GM21529 (cell line): Measurements from ENCODE around the gene UPF1.
"Not testable (repeated sequence)": the region's sequence is repeated elsewhere in the genome, so short reads cannot be mapped to it uniquely, and the experiment has no call there.

Source experiments
- ATAC-seq: cut with Tn5 transposase; IDR thresholded peaks from one replicate; pipeline ENCODE4 v1.9.1; 2021; ENCODE audit not compliant: unreplicated experiment

UPF1 gene

DNA sequence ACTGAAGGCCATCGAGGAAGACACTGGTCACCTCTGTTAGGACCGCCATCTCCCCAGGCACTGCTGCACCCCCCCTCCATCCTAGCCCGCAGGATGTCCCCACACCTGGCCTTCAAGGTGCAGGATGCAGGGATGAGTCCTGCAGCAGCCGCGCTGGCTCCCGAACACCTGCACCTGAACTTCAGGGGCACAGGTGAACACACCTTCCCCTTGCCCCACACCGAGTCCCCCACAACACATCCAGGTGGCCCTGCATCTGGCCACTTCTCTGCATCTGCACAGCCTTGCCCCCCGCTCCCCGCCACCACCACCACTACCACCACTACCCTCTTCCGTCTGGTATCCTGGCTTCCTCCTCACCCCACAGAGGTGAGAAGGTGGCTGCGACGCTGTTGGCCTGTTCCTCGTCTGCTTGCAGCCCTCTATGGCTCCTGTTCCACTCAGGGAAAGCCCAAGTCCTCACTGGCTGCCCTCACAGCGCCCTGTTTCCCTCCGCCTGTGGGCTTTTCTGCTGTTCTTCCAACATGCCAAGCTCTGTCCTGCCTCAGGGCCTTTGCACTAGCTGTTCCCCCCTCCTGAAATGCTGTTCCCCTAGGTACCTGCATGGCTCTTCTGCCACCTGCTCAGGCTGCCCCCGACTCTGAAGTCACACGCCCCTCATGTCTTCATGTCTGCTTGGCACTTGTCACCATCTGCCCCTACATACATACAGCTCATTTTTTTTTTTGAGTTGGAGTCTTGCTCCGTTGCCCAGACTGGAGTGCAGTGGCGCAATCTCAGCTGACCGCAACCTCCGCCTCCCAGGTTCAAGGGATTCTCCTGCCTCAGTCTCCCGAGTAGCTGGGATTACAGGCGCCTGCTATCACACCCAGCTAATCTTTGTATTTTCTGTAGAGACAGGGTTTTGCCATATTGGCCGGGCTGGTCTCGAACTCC, 65.6 kb downstream of the UPF1 start:
- ATAC-seq, result no peak

DNA sequence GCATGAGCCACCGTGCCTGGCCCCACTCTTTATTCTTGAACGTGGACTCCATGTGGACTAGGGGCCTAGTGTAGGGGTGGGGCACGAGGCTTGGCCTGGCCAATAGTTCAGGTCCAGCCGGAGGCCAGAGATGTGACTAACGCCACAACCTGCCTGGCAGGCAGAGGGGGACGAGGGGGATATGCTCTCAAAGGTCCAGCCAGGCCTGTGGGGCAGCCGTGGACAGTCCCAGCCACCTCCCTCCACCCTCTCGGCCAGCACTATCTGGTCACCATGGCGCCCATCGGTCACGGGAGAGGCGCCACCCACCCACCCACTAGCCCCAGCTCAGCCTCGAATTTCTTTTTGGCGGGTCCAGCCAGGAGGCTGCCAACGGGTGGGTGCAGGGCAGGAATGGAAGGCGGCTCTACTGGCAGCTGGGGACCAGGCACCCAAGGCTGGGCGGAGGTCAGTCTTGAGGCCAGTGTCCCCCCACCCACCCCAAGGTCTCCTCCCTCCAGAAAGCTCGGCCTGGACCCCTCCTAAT, 66.4 kb downstream of the UPF1 start:
- no peak for ATAC-seq

DNA sequence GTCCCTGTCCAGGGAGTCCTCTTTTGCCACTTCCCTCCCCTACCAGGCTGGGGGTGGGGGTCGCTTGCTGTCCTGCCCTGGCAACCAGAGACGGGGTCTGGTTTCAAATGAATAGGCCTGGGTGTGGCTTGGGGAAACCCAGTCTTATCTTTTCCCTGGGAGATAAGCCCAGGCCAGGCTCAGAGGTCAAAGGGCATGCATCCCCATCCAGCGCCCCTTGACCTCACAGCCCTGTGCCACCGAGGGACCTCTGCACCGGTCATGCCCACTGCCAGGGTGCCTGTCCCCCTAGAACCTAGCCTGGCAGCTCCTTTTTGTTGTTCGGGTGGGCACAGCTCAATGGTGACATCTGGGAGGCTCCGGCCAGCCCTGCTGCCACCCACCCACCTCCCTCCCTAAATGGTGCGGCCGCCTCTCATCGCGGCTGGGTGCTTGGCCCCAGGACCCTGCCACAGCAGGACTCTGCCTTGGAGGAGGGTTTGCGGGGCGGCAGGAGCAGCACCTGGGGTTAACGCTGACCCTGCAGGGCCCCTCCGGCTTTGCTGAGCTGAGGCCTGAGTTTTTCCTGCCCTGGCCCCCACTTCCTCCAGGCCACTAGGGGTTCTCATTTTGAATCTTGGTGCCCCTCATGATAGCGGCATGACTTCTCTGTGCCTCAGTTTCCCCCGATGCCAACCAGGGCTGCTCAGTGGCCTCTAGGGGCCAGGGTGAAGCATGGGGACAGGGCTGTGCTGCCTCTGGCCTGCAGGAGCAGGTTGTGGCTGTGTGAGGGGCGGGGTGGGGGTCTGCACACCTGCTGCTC, 67.0 kb downstream of the UPF1 start:
- no peak for ATAC-seq

DNA sequence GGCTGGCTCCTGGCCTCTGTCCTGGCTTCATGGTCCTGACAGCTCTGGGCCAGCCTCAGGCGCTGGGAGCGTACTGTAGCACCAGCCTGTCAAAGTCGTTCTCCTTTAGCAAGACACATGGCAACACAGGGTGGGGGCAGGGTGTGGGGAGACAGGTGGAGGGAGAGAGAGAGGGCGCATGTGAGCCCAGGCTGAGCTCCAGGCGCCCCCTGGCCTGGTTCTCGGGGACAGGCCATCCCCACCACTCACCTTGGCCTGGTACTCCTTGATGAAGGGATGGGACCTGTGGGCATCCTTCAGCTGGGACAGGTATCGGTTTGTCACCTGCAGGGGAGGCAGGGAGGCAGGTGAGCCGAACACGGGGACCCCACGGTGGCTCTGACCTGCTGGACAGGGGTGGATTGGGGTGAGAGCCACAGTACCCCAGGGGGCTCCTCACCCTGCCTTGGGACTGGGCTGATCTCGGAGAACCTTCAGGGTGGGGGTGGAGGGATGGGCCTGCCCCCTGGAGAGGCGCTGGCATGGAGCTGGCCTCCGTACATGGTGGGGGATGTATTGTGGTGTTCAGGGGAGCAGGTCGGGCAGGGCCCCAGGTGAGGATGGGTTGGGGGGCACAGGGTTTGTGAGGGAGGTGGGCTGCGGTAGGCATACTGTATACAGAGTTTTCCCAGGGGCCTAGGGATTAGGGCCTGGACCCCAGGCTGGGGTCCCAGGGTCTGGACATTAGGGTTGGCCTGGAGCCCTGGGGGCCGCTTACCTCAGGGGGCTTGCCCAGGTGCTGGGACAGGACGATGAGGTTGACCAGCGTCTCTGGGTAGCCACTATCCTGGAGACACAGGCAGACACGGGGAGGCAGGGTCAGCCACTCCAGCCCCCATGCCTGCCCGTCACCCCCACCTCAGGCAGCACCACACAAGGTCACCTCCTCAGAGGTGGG, 68.1 kb downstream of the UPF1 start:
- ATAC-seq, result no peak

DNA sequence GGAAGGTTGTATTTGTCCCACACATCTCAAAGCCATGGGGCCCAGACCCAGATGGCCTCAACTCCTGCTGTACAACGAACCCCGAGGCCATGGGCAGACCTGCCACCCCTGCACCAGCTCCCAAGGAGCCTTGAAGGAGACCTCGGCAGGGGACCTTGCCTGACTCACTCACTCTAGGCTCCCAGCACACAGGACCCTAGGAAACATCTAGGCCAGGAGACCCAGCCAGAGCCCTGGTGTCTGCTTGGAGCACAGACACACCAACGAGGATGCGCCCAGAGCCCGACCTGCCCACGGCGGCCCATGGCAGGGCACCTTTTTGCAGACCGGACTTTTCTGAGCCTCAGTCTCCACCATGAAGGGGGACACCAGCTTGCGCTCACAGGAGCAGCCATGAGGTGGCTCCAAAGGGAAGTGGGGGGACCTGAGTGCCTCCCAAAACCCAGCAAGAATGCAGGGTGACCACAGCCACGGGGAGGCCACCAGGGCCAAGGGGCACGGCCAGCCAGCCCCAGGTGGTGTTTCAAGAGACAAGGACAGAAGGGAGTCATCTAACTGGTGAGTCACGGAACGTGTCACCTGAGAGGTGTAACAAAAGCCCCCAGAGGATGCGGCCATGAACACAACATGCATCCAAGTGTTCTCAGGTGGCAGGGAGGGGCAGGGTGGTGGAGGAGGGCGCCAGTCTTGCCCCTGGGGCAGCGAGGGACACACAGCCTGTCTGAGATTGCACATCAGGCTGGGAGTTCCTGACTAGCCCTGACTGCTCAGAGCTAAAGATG, 69.1 kb downstream of the UPF1 start:
- ATAC-seq, result no peak

DNA sequence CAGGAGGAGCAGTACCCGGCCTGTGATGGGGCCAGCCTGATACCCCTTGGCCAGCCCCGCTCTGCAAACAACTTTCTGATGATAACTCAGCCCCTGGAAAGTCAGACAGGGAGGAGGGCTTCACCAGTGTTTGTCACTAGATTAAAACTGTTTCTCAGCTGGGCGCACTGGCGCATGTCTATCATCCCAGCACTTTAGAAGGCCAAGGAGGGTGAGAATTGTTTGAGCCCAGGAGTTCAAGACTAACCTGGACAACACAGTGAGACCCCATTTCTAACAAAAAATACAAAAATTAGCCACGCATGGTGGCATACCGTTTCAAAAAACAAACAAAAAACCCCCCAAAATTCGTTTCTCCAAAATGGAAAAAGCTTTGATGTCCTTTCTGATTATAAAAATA, 69.7 kb downstream of the UPF1 start:
- ATAC-seq, result no peak

DNA sequence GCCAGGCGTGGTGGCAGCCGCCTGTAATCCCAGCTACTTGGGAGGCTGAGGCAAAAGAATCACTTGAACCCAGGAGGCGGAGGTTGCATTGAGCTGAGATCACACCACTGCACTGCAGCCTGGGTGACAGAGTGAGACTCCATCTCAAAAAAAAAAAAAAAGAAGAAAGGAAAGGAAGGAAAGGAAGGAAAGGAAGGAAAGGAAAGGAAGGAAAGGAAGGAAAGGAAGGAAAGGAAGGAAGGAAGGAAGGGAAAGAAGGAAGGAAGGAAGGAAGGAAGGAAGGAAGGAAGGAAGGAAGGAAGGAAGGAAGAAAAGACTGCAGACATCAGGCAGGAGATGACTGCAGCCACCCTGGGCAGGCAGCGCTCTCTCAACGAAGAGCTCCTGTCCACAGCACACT, 70.8 kb downstream of the UPF1 start:
- not testable (repeated sequence) for ATAC-seq

DNA sequence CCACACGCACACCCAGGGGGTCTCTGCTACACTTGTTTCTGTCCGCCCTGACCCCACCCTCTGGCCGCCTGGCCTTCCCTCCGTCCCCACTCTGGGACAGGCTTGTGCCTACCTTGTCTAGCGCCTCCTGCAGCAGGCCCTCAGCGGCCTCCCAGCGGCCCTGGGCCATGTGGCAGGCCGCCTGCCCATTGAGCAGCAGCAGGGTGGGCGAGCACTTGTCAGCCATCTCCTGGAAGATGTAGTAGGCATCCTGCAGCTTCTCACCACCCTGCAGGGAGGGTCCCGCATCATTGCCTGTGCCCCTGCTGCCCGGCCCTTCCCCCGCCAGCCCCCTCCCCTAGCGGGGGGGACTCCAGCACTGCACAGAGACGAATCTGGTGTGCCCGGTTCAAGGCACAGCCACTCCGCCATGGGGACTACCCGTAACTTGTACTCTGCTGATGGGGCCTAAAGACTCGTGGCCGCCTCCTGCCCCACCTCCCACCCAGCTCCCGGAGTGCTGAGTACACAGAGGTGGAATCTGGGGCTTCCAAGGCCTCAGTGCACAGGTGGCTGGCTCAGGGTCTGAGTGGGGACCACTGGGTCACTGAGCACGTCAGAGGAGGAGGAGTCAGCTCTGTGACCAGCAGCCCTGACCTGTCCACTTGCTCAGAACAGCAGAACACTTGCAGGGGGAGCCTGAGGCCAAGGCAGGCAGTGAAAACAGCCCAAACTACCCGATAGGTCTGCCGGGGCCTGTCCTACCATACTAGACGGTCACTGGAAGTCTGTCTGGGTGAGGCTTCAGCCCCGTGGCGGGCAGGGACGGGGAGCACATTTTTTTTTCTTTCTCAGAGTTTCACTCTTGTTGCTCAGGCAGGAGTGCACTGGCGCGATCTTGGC, 71.6 kb downstream of the UPF1 start:
- no peak for ATAC-seq

DNA sequence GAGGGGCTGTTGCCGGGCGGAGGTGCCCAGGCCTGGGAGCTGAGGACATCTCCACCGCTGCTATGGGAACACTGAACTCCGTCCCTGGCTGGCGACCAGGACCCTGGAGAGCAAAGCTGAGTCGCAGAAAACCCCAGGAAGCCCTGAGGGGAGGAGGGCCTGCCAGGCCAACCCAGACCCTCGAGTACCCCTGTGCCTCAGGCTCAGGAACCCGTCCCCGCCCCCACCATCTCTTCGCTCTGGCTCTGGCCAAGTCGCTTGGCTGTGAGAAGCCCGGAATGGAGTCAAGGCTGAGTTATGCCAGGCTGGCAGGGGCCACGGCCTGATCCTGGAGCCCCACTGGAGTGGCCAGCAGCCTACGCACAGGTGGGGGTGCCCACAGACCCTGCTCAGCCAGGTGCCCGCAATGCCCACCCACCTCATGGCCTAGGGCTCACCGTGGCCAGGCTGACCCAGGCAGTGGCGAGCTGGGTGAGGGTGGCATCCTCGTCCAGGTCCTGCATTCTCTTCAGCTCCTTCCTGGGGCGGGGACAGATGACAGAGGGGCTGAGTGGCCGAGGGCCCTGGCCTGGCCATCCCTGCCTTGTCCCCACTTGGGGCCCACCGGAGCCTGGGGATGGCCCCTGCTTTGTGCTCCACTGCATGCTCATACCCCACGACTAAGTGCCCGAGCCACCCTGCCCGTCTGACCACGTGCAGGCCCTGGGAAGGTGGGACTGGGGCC, 72.7 kb downstream of the UPF1 start:
- ATAC-seq, result no peak

DNA sequence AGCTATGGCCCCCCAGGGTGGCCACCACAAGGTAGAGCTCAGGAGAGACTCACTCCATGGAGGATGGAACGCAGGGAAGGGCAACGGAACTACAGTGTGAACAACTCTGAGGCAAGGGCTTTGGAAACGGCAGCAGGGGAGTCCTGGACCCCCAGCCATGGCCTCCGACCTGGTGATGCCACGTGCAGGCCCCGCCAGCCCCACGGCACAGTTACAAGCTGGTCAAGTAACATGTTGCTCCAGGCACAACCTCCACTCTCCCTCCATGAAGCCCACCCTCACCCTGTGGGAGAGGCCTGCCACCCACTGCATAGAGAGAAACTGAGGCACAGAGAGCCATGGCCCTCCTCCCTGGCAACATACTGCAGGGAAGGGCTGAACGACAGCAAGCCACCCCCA, 73.3 kb downstream of the UPF1 start:
- no peak for ATAC-seq

DNA sequence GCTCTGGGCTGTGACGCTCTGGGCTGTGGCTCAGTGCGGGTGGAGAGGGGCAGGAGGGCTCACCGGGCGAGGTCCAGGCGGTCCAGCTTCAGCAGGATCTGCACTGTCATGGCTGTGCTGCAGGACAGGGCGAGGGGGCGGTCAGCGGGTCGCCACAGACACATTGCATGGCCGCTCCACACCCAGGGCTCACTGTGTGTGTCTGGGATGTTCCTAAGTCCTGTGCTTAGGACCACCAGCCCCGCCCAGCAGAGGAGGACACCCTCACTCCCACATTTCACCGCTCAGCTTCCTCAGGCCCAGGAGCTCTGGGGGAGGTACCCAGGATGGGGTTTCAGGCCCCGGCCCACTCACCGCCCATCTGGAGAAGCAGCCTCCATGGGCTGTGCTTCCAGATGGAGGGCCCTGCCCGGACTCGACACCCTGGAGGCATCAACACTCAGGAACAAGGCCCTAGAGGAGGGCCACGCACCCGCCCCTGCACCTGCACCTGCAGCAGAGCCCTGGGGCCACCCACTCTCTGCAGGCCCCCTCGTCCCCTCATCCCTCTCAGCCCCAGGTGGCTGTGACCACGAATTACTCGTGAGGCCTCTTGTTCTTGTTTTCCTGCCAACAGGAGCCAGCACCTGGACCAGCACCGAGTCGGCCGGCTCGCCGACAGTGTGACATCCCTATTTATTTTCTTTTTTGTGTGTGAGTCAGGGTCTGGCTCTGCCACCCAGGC, 73.9 kb downstream of the UPF1 start:
- no peak for ATAC-seq

DNA sequence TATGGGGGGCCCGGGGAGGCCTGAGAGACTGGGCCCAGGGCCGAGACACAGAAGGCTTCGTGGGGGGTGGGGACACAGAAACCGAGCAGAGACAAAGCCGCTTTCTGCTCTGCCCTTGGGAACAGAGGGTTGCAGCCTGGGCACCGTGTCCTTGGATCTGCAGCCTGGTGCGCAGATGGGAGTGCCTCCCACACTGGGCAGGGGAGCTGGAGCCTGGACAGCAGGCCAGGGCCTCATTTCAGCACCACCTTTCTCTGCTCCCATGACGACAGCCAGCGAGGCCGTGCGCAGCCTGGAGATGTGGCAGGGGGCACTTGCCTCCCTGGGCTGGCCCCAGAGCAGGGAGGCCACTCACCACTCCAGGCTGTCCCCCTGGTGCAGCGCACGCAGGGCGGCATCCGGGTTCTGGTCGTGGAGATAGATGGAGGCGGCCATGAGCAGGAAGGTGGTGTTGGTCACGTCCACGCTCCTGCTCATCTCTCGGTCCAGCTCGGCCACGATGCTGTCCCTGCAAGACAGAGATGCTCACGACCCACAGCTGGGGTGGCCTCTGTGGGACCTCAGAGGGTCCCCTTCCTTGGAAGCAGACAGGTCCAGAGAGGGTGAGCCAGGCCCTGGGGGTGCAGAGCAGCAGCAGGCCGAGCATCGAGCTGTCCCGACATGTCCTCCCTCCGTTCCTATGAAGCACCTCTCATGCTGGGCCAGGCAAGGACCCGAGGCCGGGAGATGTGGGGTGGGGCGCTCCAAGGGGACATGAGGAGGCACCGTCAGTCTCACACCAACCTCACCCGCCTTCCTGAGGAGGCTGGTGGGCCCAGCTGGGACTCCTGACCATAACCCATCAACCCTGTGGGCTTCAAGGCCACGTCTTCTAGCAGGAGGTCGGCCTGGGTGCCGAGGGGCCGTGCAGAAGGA, 75.1 kb downstream of the UPF1 start:
- ATAC-seq, result no peak

DNA sequence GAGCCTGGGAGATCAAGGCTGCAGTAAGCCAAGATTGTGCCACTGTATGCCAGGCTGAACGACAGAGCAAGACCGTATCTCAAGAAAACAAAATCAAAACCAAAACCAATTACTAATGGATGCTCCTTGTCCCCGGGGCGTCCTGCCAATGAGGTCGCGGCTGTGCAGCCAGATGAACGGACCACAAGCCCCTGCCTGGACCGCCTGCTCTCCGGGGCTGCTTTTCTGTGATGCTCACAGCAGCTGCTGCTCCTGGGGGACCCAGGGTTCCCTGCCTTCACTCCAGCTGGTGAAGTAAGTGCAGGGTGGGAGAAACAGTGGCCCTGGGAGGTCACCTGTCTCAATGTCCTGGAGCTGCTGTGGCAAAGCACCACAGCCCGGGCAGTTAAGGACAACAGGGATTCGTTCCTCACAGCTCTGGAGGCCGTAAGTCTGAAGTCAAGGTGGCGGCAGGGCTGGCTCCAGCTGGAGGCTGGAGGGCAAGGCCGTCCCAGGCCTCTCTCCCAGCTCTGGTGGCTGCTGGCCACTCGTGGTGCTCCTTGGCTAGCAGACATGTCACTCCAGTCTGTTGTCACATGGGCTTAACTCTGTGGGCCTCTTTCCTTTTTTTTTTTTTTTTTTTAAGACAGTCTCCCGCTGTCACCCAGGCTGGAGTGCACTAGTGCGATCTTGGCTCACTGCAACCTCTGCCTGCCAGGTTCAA, 77.3 kb downstream of the UPF1 start:
- no peak for ATAC-seq

DNA sequence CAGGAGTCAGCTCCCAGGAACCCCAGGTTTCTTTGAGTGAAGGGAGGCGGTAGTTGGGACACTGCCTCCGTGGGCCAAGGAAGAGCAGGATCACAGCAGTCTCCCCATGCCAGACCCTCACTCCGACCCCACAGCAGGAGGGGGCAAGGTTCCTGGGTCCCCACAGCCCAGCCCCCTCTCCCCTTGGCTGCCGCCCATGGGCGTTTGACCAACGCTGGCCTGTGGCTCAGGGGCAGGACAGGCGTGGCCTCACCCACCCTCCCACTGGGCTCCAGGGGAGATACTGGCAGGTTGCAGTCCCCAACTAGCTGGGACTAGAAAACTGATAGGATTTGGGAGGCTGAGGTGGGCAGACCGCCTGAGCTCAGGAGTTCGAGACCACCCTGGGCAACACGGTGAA, 78.3 kb downstream of the UPF1 start:
- ATAC-seq, result no peak

DNA sequence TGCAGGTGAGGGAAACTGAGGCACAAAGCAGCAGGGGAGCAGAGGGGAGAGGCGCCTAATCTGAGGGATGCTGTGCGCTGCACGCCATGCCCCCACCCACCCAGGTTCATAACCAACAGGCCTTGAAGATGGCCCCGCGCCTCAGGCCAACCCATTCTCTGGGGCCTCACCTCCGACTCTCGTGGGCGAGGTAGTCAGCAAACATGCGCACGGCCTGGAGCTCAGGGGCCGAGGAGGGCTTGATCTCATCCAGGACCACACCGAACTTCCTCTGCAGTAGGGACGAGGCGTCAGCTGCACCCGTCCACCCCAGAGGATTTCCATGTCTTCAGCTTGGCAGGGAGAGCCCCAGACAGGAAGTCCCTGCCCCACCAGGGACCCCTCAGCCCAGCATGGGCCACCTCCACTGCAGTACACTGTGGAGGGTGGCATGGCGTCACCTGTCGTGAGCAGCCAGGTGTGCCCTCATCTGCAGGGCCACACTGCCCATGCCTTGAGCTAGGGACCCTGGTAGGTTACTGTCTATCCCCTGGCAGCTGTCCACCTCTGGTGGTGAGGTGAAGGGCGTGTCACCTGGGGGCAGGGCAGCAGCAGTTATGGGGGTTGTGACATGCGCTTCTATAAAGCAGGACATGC, 79.2 kb downstream of the UPF1 start:
- ATAC-seq, result no peak

DNA sequence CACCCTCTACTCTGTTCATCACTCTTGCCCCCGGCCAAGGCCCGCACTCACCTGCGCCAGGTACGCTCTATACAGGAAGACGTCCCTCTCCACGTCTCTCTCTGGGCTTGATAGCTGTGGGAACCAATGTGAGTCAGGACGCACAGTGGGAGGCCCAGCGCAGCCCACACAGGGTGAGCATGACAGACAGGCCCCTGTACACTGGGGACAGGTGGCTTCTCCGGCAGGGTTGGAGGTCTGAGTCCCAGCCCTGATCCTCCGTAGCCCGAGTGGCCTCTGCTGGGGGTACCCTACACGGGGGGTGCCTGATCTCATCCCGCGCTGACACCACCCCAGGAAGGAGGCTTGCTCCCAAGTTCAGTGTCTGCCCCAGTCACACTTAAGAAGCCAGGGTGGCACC, 81.2 kb downstream of the UPF1 start:
- no peak for ATAC-seq
